HepG2 (cell line): Measurements from ENCODE around the gene SAMD4A. TPM values are rescaled to one million over a fixed set of nuclear protein-coding genes. Genes with fewer than 3 reads are reported as not detected.

Source experiments
- ATAC-seq: fragments of 200-7000 bp; cut with Tn5 transposase; 3 replicates; pipeline ENCODE4 v1.9.1; 2020; ENCODE audit warnings: mild to moderate bottlenecking, moderate library complexity
- BruUV-seq: library from RNA; stranded (reverse); fragments of 400-500 nt; replicated peaks from 2 replicates; lab custom pipeline; 2021; lab: Mats Ljungman, UMichigan
- CTCF ChIA-PET: fragments of 300-600 bp; formaldehyde crosslinking; extraction: SDS; loops from one replicate; lab custom pipeline; 2021; ENCODE audit warnings: low total read pairs, inconsistent platforms, low intra/inter-chr PET ratio; lab: Yijun Ruan, JAX
- POLR2A ChIA-PET: fragments of 350-600 bp; sonication (Branson Sonifier 250); formaldehyde crosslinking; loops from one replicate; lab custom pipeline; 2020; ENCODE audit warnings: antibody characterized with exemption, inconsistent platforms; lab: Yijun Ruan, JAX
- DNase-seq: peaks from one replicate; pipeline ENCODE4 v3.0.0-alpha.2; 2015; ENCODE audit warnings: low spot score
- FAIRE-seq: peaks from 3 replicates; lab custom pipeline; 2011; peaks lifted over from hg19 to GRCh38; lab: Jason Lieb, UNC
- H2AFZ ChIP-seq: one replicate; pipeline ENCODE4 v1.6.1; 2011; ENCODE audit warnings: low read length, inconsistent platforms
- H3K27ac ChIP-seq: fragments of 300-600 bp; 3 replicates; pipeline ENCODE4 v1.8.0; 2011; ENCODE audit warnings: mixed run types, mild to moderate bottlenecking, mixed read lengths, low read length, inconsistent platforms; ENCODE audit not compliant: insufficient read depth; ENCODE audit errors: extremely low read length
- H3K27me3 ChIP-seq, 2 experiments: fragments of 200-600 bp in 1 of 2; 2 replicates in 1 of 2; 3 replicates in 1 of 2; pipeline versions ENCODE4 v1.6.0 to v1.8.0; 2011; ENCODE audit warnings: low read length in 2 of 2, mild to moderate bottlenecking in 2 of 2, moderate library complexity in 2 of 2, inconsistent platforms in 1 of 2; ENCODE audit not compliant: insufficient read depth in 2 of 2, control insufficient read depth in 1 of 2
- H3K36me3 ChIP-seq, 2 experiments: fragments of 200-600 bp in 1 of 2; replicated peaks in 1 of 2; 2 replicates in 1 of 2; 3 replicates in 1 of 2; pipeline versions ENCODE4 v1.5.1 to v1.8.0; 2011; ENCODE audit warnings: low read length in 2 of 2, inconsistent platforms in 1 of 2; ENCODE audit not compliant: insufficient read depth in 2 of 2, control insufficient read depth in 1 of 2
- H3K4me1 ChIP-seq: 2 replicates; pipeline ENCODE4 v1.5.1; 2012; ENCODE audit warnings: low read length, inconsistent platforms; ENCODE audit not compliant: insufficient read depth
- H3K4me2 ChIP-seq: 2 replicates; pipeline ENCODE4 v1.6.0; 2011; ENCODE audit warnings: low read depth, low read length, inconsistent platforms
- H3K4me3 ChIP-seq, 3 experiments: fragments of 200-600 bp in 1 of 3; sonication (generic), shearing (Covaris generic) in 1 of 3; replicated peaks in 1 of 3; 2 replicates each; pipeline ENCODE4 v1.5.1; 2011 to 2016; ENCODE audit warnings: low read length in 3 of 3, inconsistent platforms in 2 of 3, low read depth in 2 of 3, mild to moderate bottlenecking in 2 of 3, control low read depth in 1 of 3, mixed read lengths in 1 of 3; ENCODE audit not compliant: insufficient read depth in 1 of 3
- H3K79me2 ChIP-seq: one replicate; pipeline ENCODE4 v1.6.1; 2011; ENCODE audit warnings: low read length, inconsistent platforms; ENCODE audit not compliant: insufficient read depth
- H3K9ac ChIP-seq: 2 replicates; pipeline ENCODE4 v1.6.0; 2011; ENCODE audit warnings: mild to moderate bottlenecking, low read depth, low read length, inconsistent platforms; ENCODE audit not compliant: insufficient read depth
- H3K9me3 ChIP-seq: 2 replicates; pipeline ENCODE4 v1.5.1; 2012; ENCODE audit warnings: mild to moderate bottlenecking, low read length
- H4K20me1 ChIP-seq: 2 replicates; pipeline ENCODE4 v1.6.0; 2011; ENCODE audit warnings: inconsistent platforms, mild to moderate bottlenecking, low read length, moderate library complexity; ENCODE audit not compliant: insufficient read depth
- ARNTL ChIP-seq: sonication (generic); formaldehyde crosslinking; IDR thresholded peaks from 2 replicates; pipeline ENCODE4 v1.4.0; 2020; ENCODE audit warnings: mild to moderate bottlenecking, missing genetic modification reagents
- FOXO1 ChIP-seq: sonication (generic); formaldehyde crosslinking; IDR thresholded peaks from 2 replicates; pipeline ENCODE4 v1.4.0; 2020; ENCODE audit warnings: missing genetic modification reagents
- HES4 ChIP-seq: sonication (generic); formaldehyde crosslinking; IDR thresholded peaks from 2 replicates; pipeline ENCODE4 v1.9.0; 2021; ENCODE audit warnings: mild to moderate bottlenecking, missing genetic modification reagents, borderline replicate concordance
- PLRG1 ChIP-seq: fragments of 450-650 bp; conservative IDR thresholded peaks from 2 replicates; pipeline ENCODE4 v1.6.1; 2016
- SOX5 ChIP-seq: IDR thresholded peaks from 2 replicates; pipeline ENCODE4 v1.6.1; 2016; ENCODE audit warnings: borderline replicate concordance
- ZC3H13 ChIP-seq: sonication (generic); formaldehyde crosslinking; IDR thresholded peaks from 2 replicates; pipeline ENCODE4 v1.8.1; 2023; ENCODE audit warnings: mild to moderate bottlenecking, missing genetic modification reagents, moderate library complexity
- ZNF263 ChIP-seq: sonication (generic); formaldehyde crosslinking; IDR thresholded peaks from 2 replicates; pipeline ENCODE4 v1.4.0; 2020; ENCODE audit warnings: missing genetic modification reagents
- ZNF367 ChIP-seq: sonication (generic); formaldehyde crosslinking; IDR thresholded peaks from 2 replicates; pipeline ENCODE4 v1.4.0; 2020; ENCODE audit warnings: missing genetic modification reagents, borderline replicate concordance
- WGBS: methylation state at CpG from one replicate; pipeline ENCODE4 v1.1.6; 2017; ENCODE audit warnings: low lambda C conversion rate; 5-methylcytosine and 5-hydroxymethylcytosine counted together
- in situ Hi-C: cut with HindIII; loops from 2 replicates; pipeline ENCODE4 v1.10.0; 2017; ENCODE audit warnings: low pct_unique_long_range_greater_than_20kb; ENCODE audit not compliant: extremely low pct_ligation_motif_present
- intact Hi-C: fragments of 100-400 bp; cut with micrococcal nuclease; formaldehyde crosslinking; loops from one replicate; pipeline ENCODE4 v1.10.0; 2022; ENCODE audit not compliant: unreplicated experiment
- polyA plus RNA-seq, 8 experiments: library from polyadenylated mRNA; depleted of rRNA in 3 of 8; stranded (reverse) in 7 of 8; unstranded in 1 of 8; fragments of >200 nt; fragmentation: Illumina TruSeq in 4 of 8; extraction: Trizol in 4 of 8; gene quantifications; 2 replicates each; pipeline versions ENCODE4 v1.2.1 to v1.2.3, GENCODE V29; 2011 to 2016; ENCODE audit warnings: low read depth in 4 of 8, missing spikeins in 1 of 8, mixed read lengths in 1 of 8; ENCODE audit not compliant: insufficient read depth in 1 of 8
- total RNA-seq, 5 experiments: library from RNA; depleted of rRNA; stranded (reverse); fragments of >200 nt; fragmentation: Illumina TruSeq; extraction: Trizol; gene quantifications; 2 replicates each; pipeline ENCODE4 v1.2.3, GENCODE V29; 2016; ENCODE audit warnings: low read depth in 1 of 5
- TF ChIP-seq, protein P1 (sequence below): sonication (generic); formaldehyde crosslinking; IDR thresholded peaks from 2 replicates; pipeline ENCODE4 v1.5.1; 2020; ENCODE audit warnings: missing genetic modification reagents, mild to moderate bottlenecking, borderline replicate concordance
- TF ChIP-seq, protein P2 (sequence below): sonication (generic); formaldehyde crosslinking; IDR thresholded peaks from 2 replicates; pipeline ENCODE4 v1.4.0; 2020; ENCODE audit warnings: missing genetic modification reagents, borderline replicate concordance
- TF ChIP-seq, protein P3 (sequence below): sonication (generic); formaldehyde crosslinking; IDR thresholded peaks from 2 replicates; pipeline ENCODE4 v1.8.0; 2023; ENCODE audit warnings: mild to moderate bottlenecking, missing genetic modification reagents

Gene SAMD4A
- total and polyA plus RNA-seq, 2 of the 13 experiments (the other 11 are each of a cell fraction or from before 2014, with no cell fraction given): 11.8 to 13.0 TPM

DNA sequence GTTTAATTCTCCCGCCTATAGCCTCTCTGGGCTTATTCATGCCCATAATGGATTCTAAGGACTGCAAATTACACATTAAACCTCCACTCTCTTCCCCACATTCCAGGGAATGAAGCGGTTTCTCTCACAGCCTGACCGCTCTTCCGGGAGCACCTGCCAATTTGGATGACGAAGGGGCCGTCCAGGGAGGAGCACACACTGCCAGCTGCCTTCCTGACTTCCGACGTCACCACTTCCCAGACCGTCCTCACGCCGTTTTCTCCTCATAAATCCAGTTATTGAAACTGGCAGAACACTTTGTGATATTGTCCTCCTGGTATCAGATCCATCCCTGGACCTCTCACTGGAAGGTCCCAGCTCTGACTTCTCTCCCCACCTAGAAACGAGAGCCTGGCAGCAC lies 248.1 kb downstream of the SAMD4A start:
- 69% methylated on average over 12 of the region's 12 CpGs for WGBS
- H3K27me3 ChIP-seq: peaks cover 0 to 11% of the 10 kb centered on the region in 2 experiments; a peak in 1 of 5 replicates
- FAIRE-seq (no peak), ATAC-seq (no peak), DNase-seq (no peak)
- BruUV-seq: no TSS peak
- ChIA-PET CTCF (no interaction called here), POLR2A (no interaction called here)
- H3K4me3 ChIP-seq: no peak overlapping the region
- no peak overlapping the region for H3K4me2 ChIP-seq
- H3K4me1 ChIP-seq: peaks cover 23% of the 10 kb centered on the region
- in situ Hi-C loops: no loop called here
- no peaks in the 10 kb centered on the region for H3K36me3 ChIP-seq
- no peak overlapping the region for H3K9ac ChIP-seq
- no peaks in the 10 kb centered on the region for H3K9me3 ChIP-seq
- no peaks in the 10 kb centered on the region for H3K79me2 ChIP-seq
- no peak overlapping the region for H3K27ac ChIP-seq
- no peak overlapping the region for H2AFZ ChIP-seq
- peak; percentile 59; the same call in 1 of the 2 replicates for TF ChIP-seq ZNF263
- no peak for TF ChIP-seq SOX5
- TF ChIP-seq, all 625 proteins: peak for 1
- H4K20me1 ChIP-seq: no peaks in the 10 kb centered on the region
- intact Hi-C loops: no loop called here

GRCh38 chr14:54815515-54815914 lies 248.6 kb downstream of the SAMD4A start:
- H3K4me2 ChIP-seq: no peak overlapping the region
- no peak for ATAC-seq
- TF ChIP-seq FOXO1 (CRISPR knock-in tag): no peak
- TF ChIP-seq, protein P1, sequence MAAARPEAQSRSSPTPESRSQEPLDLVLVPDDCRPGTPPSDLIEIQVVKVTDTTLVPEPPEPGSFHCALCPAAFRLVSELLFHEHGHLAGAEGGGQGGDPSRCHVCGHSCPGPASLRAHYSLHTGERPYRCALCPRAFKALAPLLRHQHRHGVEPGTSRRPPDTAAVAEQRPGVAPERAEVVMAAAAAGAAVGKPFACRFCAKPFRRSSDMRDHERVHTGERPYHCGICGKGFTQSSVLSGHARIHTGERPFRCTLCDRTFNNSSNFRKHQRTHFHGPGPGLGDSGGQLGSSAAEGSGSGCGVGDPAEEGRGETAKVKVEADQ (CRISPR knock-in tag): no peak
- TF ChIP-seq, protein P2, sequence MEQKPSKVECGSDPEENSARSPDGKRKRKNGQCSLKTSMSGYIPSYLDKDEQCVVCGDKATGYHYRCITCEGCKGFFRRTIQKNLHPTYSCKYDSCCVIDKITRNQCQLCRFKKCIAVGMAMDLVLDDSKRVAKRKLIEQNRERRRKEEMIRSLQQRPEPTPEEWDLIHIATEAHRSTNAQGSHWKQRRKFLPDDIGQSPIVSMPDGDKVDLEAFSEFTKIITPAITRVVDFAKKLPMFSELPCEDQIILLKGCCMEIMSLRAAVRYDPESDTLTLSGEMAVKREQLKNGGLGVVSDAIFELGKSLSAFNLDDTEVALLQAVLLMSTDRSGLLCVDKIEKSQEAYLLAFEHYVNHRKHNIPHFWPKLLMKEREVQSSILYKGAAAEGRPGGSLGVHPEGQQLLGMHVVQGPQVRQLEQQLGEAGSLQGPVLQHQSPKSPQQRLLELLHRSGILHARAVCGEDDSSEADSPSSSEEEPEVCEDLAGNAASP: no peak
- TF ChIP-seq, protein P3, sequence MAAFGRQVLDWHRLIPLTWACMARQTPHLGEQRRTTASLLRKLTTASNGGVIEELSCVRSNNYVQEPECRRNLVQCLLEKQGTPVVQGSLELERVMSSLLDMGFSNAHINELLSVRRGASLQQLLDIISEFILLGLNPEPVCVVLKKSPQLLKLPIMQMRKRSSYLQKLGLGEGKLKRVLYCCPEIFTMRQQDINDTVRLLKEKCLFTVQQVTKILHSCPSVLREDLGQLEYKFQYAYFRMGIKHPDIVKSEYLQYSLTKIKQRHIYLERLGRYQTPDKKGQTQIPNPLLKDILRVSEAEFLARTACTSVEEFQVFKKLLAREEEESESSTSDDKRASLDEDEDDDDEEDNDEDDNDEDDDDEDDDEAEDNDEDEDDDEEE: no peak
- TF ChIP-seq PLRG1: no peak
- no peak for TF ChIP-seq ZNF367 (CRISPR knock-in tag)
- TF ChIP-seq ARNTL (CRISPR knock-in tag): no peak
- no peak for TF ChIP-seq ZC3H13 (CRISPR knock-in tag)
- TF ChIP-seq HES4 (CRISPR knock-in tag): no peak
- TF ChIP-seq, all 625 proteins: peak for 0
- intact Hi-C loops (no loop called here), in situ Hi-C loops (no loop called here)
- BruUV-seq: no TSS peak
- CTCF ChIA-PET: no interaction called here
- Histone ChIP-seq H4K20me1 (no peaks in the 10 kb centered on the region), H3K4me1 (peaks cover 23% of the 10 kb centered on the region), H3K9ac (no peak overlapping the region), H3K27ac (no peak overlapping the region), H2AFZ (no peak overlapping the region), H3K79me2 (no peaks in the 10 kb centered on the region), H3K4me3 (no peak overlapping the region), H3K9me3 (no peaks in the 10 kb centered on the region), H3K36me3 (no peaks in the 10 kb centered on the region), H3K27me3 (peaks cover 0 to 11% of the 10 kb centered on the region in 2 experiments; a peak in 1 of 5 replicates)
- FAIRE-seq (no peak), DNase-seq (no peak)
- WGBS: 75% methylated on average over 6 of the region's 6 CpGs
- POLR2A ChIA-PET: no interaction called here
